ENCODE data around the gene TNFSF18.
"Not testable (repeated sequence)": the region's sequence is repeated elsewhere in the genome, so short reads cannot be mapped to it uniquely, and the experiment has no call there.

The TNFSF18 gene

GRCh38 chr1:173084292-173084691, 33.6 kb upstream of the TNFSF18 start:
- Histone ChIP-seq H3K4me1 (ENCODE audit: control insufficient read depth, insufficient read depth, low read length) (no peaks in the 10 kb centered on the region), H3K36me3 (ENCODE audit: control insufficient read depth in 2 of 2, insufficient read depth in 1 of 2, low read length in 2 of 2) (no peaks in the 10 kb centered on the region), H3K27ac (ENCODE audit: extremely low read depth, low read depth, low read length) (no peak overlapping the region), H3K9me3 (ENCODE audit: control insufficient read depth, insufficient read depth, low read depth, low read length) (no peaks in the 10 kb centered on the region), H3K4me3 (ENCODE audit: low read depth, low read length) (no peak overlapping the region)
- ChIA-PET POLR2A (no interaction called here), CTCF (interaction anchor here (0.7 kb wide), 1 partner anchor 16 kb away, joined by 3 read pairs; no protein-coding TSS in a partner anchor)
- TF ChIP-seq, protein P1, sequence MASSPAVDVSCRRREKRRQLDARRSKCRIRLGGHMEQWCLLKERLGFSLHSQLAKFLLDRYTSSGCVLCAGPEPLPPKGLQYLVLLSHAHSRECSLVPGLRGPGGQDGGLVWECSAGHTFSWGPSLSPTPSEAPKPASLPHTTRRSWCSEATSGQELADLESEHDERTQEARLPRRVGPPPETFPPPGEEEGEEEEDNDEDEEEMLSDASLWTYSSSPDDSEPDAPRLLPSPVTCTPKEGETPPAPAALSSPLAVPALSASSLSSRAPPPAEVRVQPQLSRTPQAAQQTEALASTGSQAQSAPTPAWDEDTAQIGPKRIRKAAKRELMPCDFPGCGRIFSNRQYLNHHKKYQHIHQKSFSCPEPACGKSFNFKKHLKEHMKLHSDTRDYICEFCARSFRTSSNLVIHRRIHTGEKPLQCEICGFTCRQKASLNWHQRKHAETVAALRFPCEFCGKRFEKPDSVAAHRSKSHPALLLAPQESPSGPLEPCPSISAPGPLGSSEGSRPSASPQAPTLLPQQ (tag by site-specific recombination; IDR thresholded peaks at IDR 0.05), result no peak
- no peak for TF ChIP-seq ZNF621 (tag by site-specific recombination; IDR thresholded peaks at IDR 0.05)
- TF ChIP-seq GFI1B (tag by site-specific recombination; IDR thresholded peaks at IDR 0.05), result no peak
- no peak for TF ChIP-seq ZNF596 (tag by site-specific recombination; IDR thresholded peaks at IDR 0.05)
- no peak for TF ChIP-seq ZNF768 (tag by site-specific recombination; IDR thresholded peaks at IDR 0.05)
- no peak for TF ChIP-seq ZNF341 (tag by site-specific recombination; IDR thresholded peaks at IDR 0.05; ENCODE audit: low read depth)
- TF ChIP-seq ZNF157 (tag by site-specific recombination; IDR thresholded peaks at IDR 0.05), result no peak
- no peak for TF ChIP-seq ZFP37 (tag by site-specific recombination; IDR thresholded peaks at IDR 0.05)
- no peak for TF ChIP-seq ZNF664 (tag by site-specific recombination; IDR thresholded peaks at IDR 0.05)
- no peak for TF ChIP-seq TRIM28 (IDR thresholded peaks at IDR 0.05; ENCODE audit: borderline replicate concordance, low read length)
- TF ChIP-seq ZNF16 (tag by site-specific recombination; IDR thresholded peaks at IDR 0.05; ENCODE audit: low read depth), result no peak
- TF ChIP-seq ZNF571 (tag by site-specific recombination; IDR thresholded peaks at IDR 0.05), result no peak
- no peak for TF ChIP-seq YY1 (tag by site-specific recombination; IDR thresholded peaks at IDR 0.05)

- no peak overlapping the region for H3K4me3 ChIP-seq (ENCODE audit: low read depth, low read length)
- TF ChIP-seq ZNF24 (tag by site-specific recombination; IDR thresholded peaks at IDR 0.05), result no peak
- no peak for TF ChIP-seq ZNF2 (tag by site-specific recombination; IDR thresholded peaks at IDR 0.05)
- no peak for TF ChIP-seq RBAK (tag by site-specific recombination; IDR thresholded peaks at IDR 0.05)
- POLR2A ChIA-PET, result no interaction called here
- H3K4me1 ChIP-seq (ENCODE audit: control insufficient read depth, insufficient read depth, low read length), result no peaks in the 10 kb centered on the region
- no peak overlapping the region for H3K27ac ChIP-seq (ENCODE audit: extremely low read depth, low read depth, low read length)
- H3K36me3 ChIP-seq (ENCODE audit: control insufficient read depth in 2 of 2, insufficient read depth in 1 of 2, low read length in 2 of 2), result no peaks in the 10 kb centered on the region
- no peaks in the 10 kb centered on the region for H3K9me3 ChIP-seq (ENCODE audit: control insufficient read depth, insufficient read depth, low read depth, low read length)
- CTCF ChIA-PET, result no interaction called here
Observed at GRCh38 chr1:173082913-173083312, 32.2 kb upstream of the TNFSF18 start.

GRCh38 chr1:173074217-173074616, 23.5 kb upstream of the TNFSF18 start:
- CTCF ChIA-PET, result interaction anchor here (1.1 to 1.2 kb wide), 2 partner anchors 9 to 247 kb away, joined by 3 to 4 read pairs; no protein-coding TSS in a partner anchor
- POLR2A ChIA-PET; H3K4me1 ChIP-seq (ENCODE audit: control insufficient read depth, insufficient read depth, low read length): not testable (repeated sequence)

DNA sequence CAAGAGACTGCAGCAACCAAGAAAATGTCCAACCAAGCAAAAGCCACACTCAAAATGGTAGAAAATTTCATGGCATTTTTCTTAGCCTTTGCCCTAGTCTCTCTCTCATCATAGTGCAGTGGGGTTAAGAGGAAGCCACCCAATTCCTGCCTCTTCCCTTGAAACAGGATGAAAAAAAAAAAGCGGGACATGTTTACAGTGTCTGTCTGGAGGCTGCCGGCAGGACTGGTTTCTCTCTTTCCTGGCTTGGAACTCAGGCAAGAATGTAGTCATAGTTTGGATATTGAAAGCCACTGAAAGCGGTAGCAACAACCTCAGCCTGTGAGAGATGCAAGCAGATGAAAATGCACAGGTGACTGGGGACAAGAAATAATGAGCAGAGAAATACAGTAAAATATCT, 13.3 kb upstream of the TNFSF18 start:
- CTCF ChIA-PET, result interaction anchor here (0.6 to 1.0 kb wide), 2 partner anchors 14 to 191 kb away, joined by 3 to 7 read pairs; no protein-coding TSS in a partner anchor
- Histone ChIP-seq H3K36me3 (ENCODE audit: control insufficient read depth in 2 of 2, insufficient read depth in 1 of 2, low read length in 2 of 2) (no peaks in the 10 kb centered on the region), H3K9me3 (ENCODE audit: control insufficient read depth, insufficient read depth, low read depth, low read length) (no peaks in the 10 kb centered on the region), H3K27ac (ENCODE audit: extremely low read depth, low read depth, low read length) (no peak overlapping the region), H3K4me3 (ENCODE audit: low read depth, low read length) (no peak overlapping the region), H3K4me1 (ENCODE audit: control insufficient read depth, insufficient read depth, low read length) (no peaks in the 10 kb centered on the region)
- POLR2A ChIA-PET, result no interaction called here
- TF ChIP-seq SCRT1 (tag by site-specific recombination; IDR thresholded peaks at IDR 0.05; ENCODE audit: borderline replicate concordance) (no peak), IKZF3 (tag by site-specific recombination; IDR thresholded peaks at IDR 0.05) (no peak), GLIS1 (tag by site-specific recombination; IDR thresholded peaks at IDR 0.05) (no peak), ZNF19 (tag by site-specific recombination; IDR thresholded peaks at IDR 0.05; ENCODE audit: low read depth) (no peak), ZNF514 (tag by site-specific recombination; IDR thresholded peaks at IDR 0.05) (no peak), ZNF621 (tag by site-specific recombination; IDR thresholded peaks at IDR 0.05) (no peak), ZNF266 (tag by site-specific recombination; IDR thresholded peaks at IDR 0.05; ENCODE audit: low read depth) (no peak), ZNF501 (tag by site-specific recombination; IDR thresholded peaks at IDR 0.05) (no peak), ZNF211 (tag by site-specific recombination; IDR thresholded peaks at IDR 0.05; ENCODE audit: low read depth) (no peak), ZNF792 (tag by site-specific recombination; IDR thresholded peaks at IDR 0.05) (no peak), ZNF473 (tag by site-specific recombination; IDR thresholded peaks at IDR 0.05) (no peak)

More at GRCh38 chr1:173074217-173074616, 23.5 kb upstream of the TNFSF18 start:
- not testable (repeated sequence) for H3K4me3 ChIP-seq (ENCODE audit: low read depth, low read length); H3K9me3 ChIP-seq (ENCODE audit: control insufficient read depth, insufficient read depth, low read depth, low read length); H3K36me3 ChIP-seq (ENCODE audit: control insufficient read depth in 2 of 2, insufficient read depth in 1 of 2, low read length in 2 of 2); H3K27ac ChIP-seq (ENCODE audit: extremely low read depth, low read depth, low read length)

Data from HEK293 (cell line).